ENCODE data around the gene S100A14.
A peak's percentile ranks its signal among the peaks of the same experiment; 100 is the strongest.

DNA sequence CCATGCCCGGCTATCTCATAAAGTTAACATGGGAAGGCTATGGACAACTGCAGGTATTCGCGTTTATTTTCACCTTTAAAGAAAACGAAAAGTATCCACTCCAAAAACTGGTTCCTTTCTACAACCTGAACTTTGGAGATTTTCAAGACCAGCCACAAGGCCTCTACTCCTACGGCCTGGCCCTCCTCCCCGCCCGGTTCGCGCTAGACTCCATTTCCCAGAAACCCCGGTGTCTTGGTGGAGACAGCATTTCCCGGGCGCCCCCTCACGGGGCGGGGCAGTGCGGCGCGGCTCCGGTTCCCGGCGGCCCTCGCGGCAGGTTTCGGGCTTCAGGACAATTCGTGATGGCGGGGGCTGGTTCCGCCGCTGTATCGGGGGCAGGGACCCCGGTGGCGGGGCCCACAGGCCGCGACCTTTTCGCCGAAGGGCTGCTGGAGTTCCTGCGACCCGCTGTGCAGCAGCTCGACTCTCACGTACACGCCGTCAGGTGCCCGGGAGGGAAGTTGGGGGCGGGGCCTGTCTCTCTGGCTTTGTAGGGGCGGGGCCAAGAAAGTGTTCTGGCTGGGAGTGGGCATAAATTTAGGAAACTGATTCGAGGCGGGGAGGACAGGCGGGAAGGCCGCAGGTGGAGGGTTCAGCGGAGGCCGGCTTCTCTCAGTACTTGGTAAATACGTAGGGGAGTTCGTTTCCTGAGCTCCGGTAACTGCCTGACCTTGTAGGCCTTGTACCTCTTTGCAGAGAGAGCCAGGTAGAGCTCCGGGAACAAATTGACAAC lies 42.5 kb upstream of the S100A14 start, which contains the start of gene SNAPIN:
- TF ChIP-seq, protein P1, sequence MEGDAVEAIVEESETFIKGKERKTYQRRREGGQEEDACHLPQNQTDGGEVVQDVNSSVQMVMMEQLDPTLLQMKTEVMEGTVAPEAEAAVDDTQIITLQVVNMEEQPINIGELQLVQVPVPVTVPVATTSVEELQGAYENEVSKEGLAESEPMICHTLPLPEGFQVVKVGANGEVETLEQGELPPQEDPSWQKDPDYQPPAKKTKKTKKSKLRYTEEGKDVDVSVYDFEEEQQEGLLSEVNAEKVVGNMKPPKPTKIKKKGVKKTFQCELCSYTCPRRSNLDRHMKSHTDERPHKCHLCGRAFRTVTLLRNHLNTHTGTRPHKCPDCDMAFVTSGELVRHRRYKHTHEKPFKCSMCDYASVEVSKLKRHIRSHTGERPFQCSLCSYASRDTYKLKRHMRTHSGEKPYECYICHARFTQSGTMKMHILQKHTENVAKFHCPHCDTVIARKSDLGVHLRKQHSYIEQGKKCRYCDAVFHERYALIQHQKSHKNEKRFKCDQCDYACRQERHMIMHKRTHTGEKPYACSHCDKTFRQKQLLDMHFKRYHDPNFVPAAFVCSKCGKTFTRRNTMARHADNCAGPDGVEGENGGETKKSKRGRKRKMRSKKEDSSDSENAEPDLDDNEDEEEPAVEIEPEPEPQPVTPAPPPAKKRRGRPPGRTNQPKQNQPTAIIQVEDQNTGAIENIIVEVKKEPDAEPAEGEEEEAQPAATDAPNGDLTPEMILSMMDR (conservative IDR thresholded peaks at IDR 0.05; ENCODE audit: low read depth, low read length): peak; percentile 28; the same call in 1 of the 2 replicates
- TF ChIP-seq RFX5 (IDR thresholded peaks at IDR 0.05; ENCODE audit: low read depth, low read length): no peak
- TF ChIP-seq POLR2A (IDR thresholded peaks at IDR 0.05; ENCODE audit: low read depth, low read length): peak; percentile 42; the same call in 1 of the 2 replicates
- peak; percentile 34; the same call in 1 of the 2 replicates for TF ChIP-seq MXI1 (IDR thresholded peaks at IDR 0.05; ENCODE audit: borderline replicate concordance, low read depth, low read length)
